NB4 (cell line): ENCODE data around the gene LRP1B.

Experiments
- DNase-seq: peaks from one replicate; pipeline ENCODE4 v3.0.0; 2010; ENCODE audit warnings: low read depth
- H3K4me3 ChIP-seq: one replicate; pipeline ENCODE4 v1.5.1; 2011; ENCODE audit warnings: mild to moderate bottlenecking, low read depth, low read length, moderate library complexity
- CTCF ChIP-seq: IDR thresholded peaks from one replicate; pipeline ENCODE4 v1.5.1; 2012; ENCODE audit warnings: low read depth, low read length
- MAX ChIP-seq: IDR thresholded peaks from 2 replicates; pipeline ENCODE4 v1.6.1; 2011; ENCODE audit warnings: low read depth, low read length
- MYC ChIP-seq: IDR thresholded peaks from 2 replicates; pipeline ENCODE4 v1.6.1; 2011; ENCODE audit warnings: low read depth, low read length
- POLR2A ChIP-seq: IDR thresholded peaks from 2 replicates; pipeline ENCODE4 v1.6.1; 2011; ENCODE audit warnings: mild to moderate bottlenecking; ENCODE audit not compliant: insufficient read length; ENCODE audit errors: extremely low read depth

LRP1B gene

GRCh38 chr2:142170847-142171246, 40.0 kb upstream of the LRP1B start:
- DNase-seq = no peak
- no peak for TF ChIP-seq MYC
- no peak for TF ChIP-seq CTCF
- no peak for TF ChIP-seq POLR2A
- TF ChIP-seq MAX = no peak
- no peak overlapping the region for H3K4me3 ChIP-seq

- H3K4me3 ChIP-seq = no peak overlapping the region
- TF ChIP-seq MYC (no peak), CTCF (peak; percentile 53)
- DNase-seq = peak; percentile 85
Measured at GRCh38 chr2:142165790-142166189, 35.0 kb upstream of the LRP1B start.

GRCh38 chr2:142153601-142154000, 22.8 kb upstream of the LRP1B start:
- no peak for DNase-seq
- no peak for TF ChIP-seq CTCF
- TF ChIP-seq MAX = no peak
- TF ChIP-seq POLR2A = no peak
- TF ChIP-seq MYC = no peak
- no peak overlapping the region for H3K4me3 ChIP-seq

- H3K4me3 ChIP-seq = no peak overlapping the region
- no peak for TF ChIP-seq CTCF
- no peak for TF ChIP-seq MYC
- TF ChIP-seq POLR2A = no peak
- TF ChIP-seq MAX = no peak
- DNase-seq = no peak
Measured at GRCh38 chr2:142150453-142150852, 19.6 kb upstream of the LRP1B start.

- no peak for DNase-seq
- no peak for TF ChIP-seq MAX
- TF ChIP-seq POLR2A = no peak
- TF ChIP-seq MYC = no peak
- no peak for TF ChIP-seq CTCF
- no peak overlapping the region for H3K4me3 ChIP-seq
Measured at GRCh38 chr2:142144547-142144946, 13.7 kb upstream of the LRP1B start.

- no peak for DNase-seq
- H3K4me3 ChIP-seq = no peak overlapping the region
- TF ChIP-seq POLR2A (no peak), MAX (no peak), MYC (no peak), CTCF (no peak)
Measured at GRCh38 chr2:142142595-142142994, 11.8 kb upstream of the LRP1B start.
